GM12878 (cell line): Measurements from ENCODE around the gene MPP2. TPM values are rescaled to one million over a fixed set of nuclear protein-coding genes. Genes with fewer than 3 reads are reported as not detected.

Experiments used
- ATAC-seq: fragments of 200-7000 bp; cut with Tn5 transposase; 3 replicates; pipeline ENCODE4 v1.9.1; 2020; ENCODE audit warnings: mild to moderate bottlenecking, moderate library complexity
- BruUV-seq: library from RNA; stranded (reverse); fragments of 400-500 nt; replicated peaks from 2 replicates; lab custom pipeline; 2021; lab: Mats Ljungman, UMichigan
- CTCF ChIA-PET: fragments of 300-600 bp; sonication (Branson Sonifier 250); formaldehyde crosslinking; extraction: SDS; loops from one replicate; lab custom pipeline; 2021; ENCODE audit warnings: inconsistent platforms; lab: Yijun Ruan, JAX
- POLR2A ChIA-PET: fragments of 350-600 bp; formaldehyde crosslinking; extraction: SDS; loops from one replicate; lab custom pipeline; 2021; ENCODE audit warnings: inconsistent platforms; lab: Charles Lee
- RAD21 ChIA-PET: fragments of 300-600 bp; sonication (Branson Sonifier 250); formaldehyde crosslinking; loops from one replicate; lab custom pipeline; 2023; ENCODE audit warnings: antibody characterized with exemption; ENCODE audit not compliant: unreplicated experiment; lab: Charles Lee
- SMC1A ChIA-PET: fragments of 300-600 bp; sonication (Branson Sonifier 250); formaldehyde crosslinking; loops from one replicate; lab custom pipeline; 2023; ENCODE audit not compliant: unreplicated experiment, uncharacterized antibody; lab: Charles Lee
- DNase-seq: peaks from one replicate; pipeline ENCODE4 v3.0.0-alpha.2; 2011; ENCODE audit warnings: low read depth, low spot score
- FAIRE-seq: peaks from 3 replicates; lab custom pipeline; 2011; peaks lifted over from hg19 to GRCh38; lab: Jason Lieb, UNC
- H2AFZ ChIP-seq: 2 replicates; pipeline ENCODE4 v1.6.0; 2011; ENCODE audit warnings: low read depth, low read length, control low read depth; ENCODE audit not compliant: control insufficient read depth
- H3K27ac ChIP-seq: 2 replicates; pipeline ENCODE4 v1.5.1; 2011; ENCODE audit warnings: control low read depth; ENCODE audit not compliant: control insufficient read depth, insufficient read depth
- H3K27me3 ChIP-seq, 2 experiments: replicated peaks in 1 of 2; 2 replicates each; pipeline versions ENCODE4 v1.6.0 to v1.6.1; 2011; ENCODE audit warnings: low read length in 1 of 2; ENCODE audit not compliant: control insufficient read depth in 2 of 2, insufficient read depth in 2 of 2
- H3K36me3 ChIP-seq, 2 experiments: 2 replicates each; pipeline ENCODE4 v1.5.1; 2011; ENCODE audit warnings: low read length in 1 of 2; ENCODE audit not compliant: control insufficient read depth in 2 of 2, insufficient read depth in 2 of 2
- H3K4me1 ChIP-seq: 2 replicates; pipeline ENCODE4 v1.6.1; 2011; ENCODE audit warnings: mild to moderate bottlenecking, low read length, moderate library complexity, mixed read lengths; ENCODE audit not compliant: control insufficient read depth, insufficient read depth
- H3K4me2 ChIP-seq: 2 replicates; pipeline ENCODE4 v1.6.0; 2011; ENCODE audit warnings: control low read depth; ENCODE audit not compliant: control insufficient read depth, insufficient read depth
- H3K4me3 ChIP-seq: fragments of 200-600 bp; sonication (generic); 2 replicates; pipeline ENCODE4 v1.5.1; 2016
- H3K79me2 ChIP-seq: 2 replicates; pipeline ENCODE4 v1.6.0; 2011; ENCODE audit warnings: low read length; ENCODE audit not compliant: control insufficient read depth, insufficient read depth
- H3K9ac ChIP-seq: 2 replicates; pipeline ENCODE4 v1.8.0; 2011; ENCODE audit warnings: low read length, control low read depth, mixed read lengths; ENCODE audit not compliant: control insufficient read depth, insufficient read depth
- H3K9me3 ChIP-seq: replicated peaks from 3 replicates; pipeline ENCODE4 v1.5.1; 2011; ENCODE audit warnings: mild to moderate bottlenecking, low read length; ENCODE audit not compliant: control insufficient read depth, insufficient read depth
- H4K20me1 ChIP-seq: 2 replicates; pipeline ENCODE4 v1.6.0; 2011; ENCODE audit not compliant: control insufficient read depth, insufficient read depth
- ATF3 ChIP-seq: IDR thresholded peaks from 2 replicates; pipeline ENCODE4 v1.6.1; 2011; ENCODE audit warnings: low read depth, mild to moderate bottlenecking, low read length, moderate library complexity, borderline replicate concordance; ENCODE audit errors: extremely low read depth
- BCL3 ChIP-seq: IDR thresholded peaks from 2 replicates; pipeline ENCODE4 v1.6.1; 2011; ENCODE audit warnings: borderline replicate concordance, low read depth, mild to moderate bottlenecking, moderate library complexity, low read length; ENCODE audit not compliant: insufficient read depth, poor library complexity, severe bottlenecking
- ETV6 ChIP-seq, 2 experiments: fragments of 450-650 bp in 1 of 2; IDR thresholded peaks in 1 of 2; conservative IDR thresholded peaks in 1 of 2; 2 replicates each; pipeline ENCODE4 v1.6.1; 2014; ENCODE audit warnings: antibody characterized with exemption in 1 of 2, borderline replicate concordance in 1 of 2, low read depth in 1 of 2, mild to moderate bottlenecking in 1 of 2, moderate library complexity in 1 of 2
- LARP7 ChIP-seq: fragments of 450-650 bp; IDR thresholded peaks from 2 replicates; pipeline ENCODE4 v1.6.1; 2017; ENCODE audit warnings: mild to moderate bottlenecking
- MYC ChIP-seq: IDR thresholded peaks from 2 replicates; pipeline ENCODE4 v1.6.1; 2011; ENCODE audit warnings: mild to moderate bottlenecking, low read length, moderate library complexity, inconsistent platforms; ENCODE audit not compliant: insufficient read depth, insufficient replicate concordance, insufficient read length, severe bottlenecking
- POU2F2 ChIP-seq: IDR thresholded peaks from 3 replicates; pipeline ENCODE4 v1.6.1; 2011; ENCODE audit warnings: low read depth, mild to moderate bottlenecking, low read length, borderline replicate concordance
- RUNX3 ChIP-seq: IDR thresholded peaks from 2 replicates; pipeline ENCODE4 v1.6.1; 2012; ENCODE audit warnings: low read length, inconsistent platforms
- SKIL ChIP-seq: fragments of 450-650 bp; IDR thresholded peaks from 2 replicates; pipeline ENCODE4 v1.6.1; 2017; ENCODE audit warnings: mild to moderate bottlenecking, low read depth, inconsistent platforms; ENCODE audit not compliant: poor library complexity, severe bottlenecking
- YY1 ChIP-seq: IDR thresholded peaks from 2 replicates; pipeline ENCODE4 v1.6.1; 2011; ENCODE audit warnings: low read depth, mild to moderate bottlenecking, low read length
- ZBTB11 ChIP-seq: fragments of 450-650 bp; formaldehyde crosslinking; IDR thresholded peaks from 2 replicates; pipeline ENCODE4 v1.5.0; 2022; ENCODE audit warnings: mild to moderate bottlenecking, missing genetic modification characterization
- WGBS: methylation state at CpG from one replicate; pipeline ENCODE4 v1.1.6; 2016; ENCODE audit warnings: low lambda C conversion rate; ENCODE audit not compliant: insufficient replicate concordance, insufficient coverage; ENCODE audit errors: missing lambda C conversion rate; 5-methylcytosine and 5-hydroxymethylcytosine counted together
- in situ Hi-C: fragments of 300-500 bp; cut with MboI; formaldehyde crosslinking; loops from 9 replicates; pipeline ENCODE4 v1.14.3; 2018; ENCODE audit warnings: mixed read lengths
- intact Hi-C: fragments of 100-400 bp; cut with micrococcal nuclease; formaldehyde crosslinking; loops from one replicate; pipeline ENCODE4 v1.14.2; 2022; ENCODE audit not compliant: unreplicated experiment
- polyA plus RNA-seq, 11 experiments: library from polyadenylated mRNA; depleted of rRNA in 4 of 11; unstranded in 6 of 11; stranded (reverse) in 5 of 11; fragments of >200 nt; fragmentation: Nextera tagmentation in 4 of 11; fragmentation: Illumina TruSeq in 1 of 11; extraction: Ambion mirVana in 4 of 11; extraction: Trizol in 1 of 11; gene quantifications; 1 replicate in 1 of 11; 2 replicates in 10 of 11; pipeline versions ENCODE4 v1.2.1 to v1.2.3, GENCODE V29; 2011 to 2016; ENCODE audit warnings: inconsistent platforms in 2 of 11, missing spikeins in 2 of 11, low read depth in 1 of 11
- total RNA-seq, 4 experiments: library from RNA; depleted of rRNA in 3 of 4; stranded (reverse); fragments of >200 nt in 3 of 4; fragmentation: Illumina TruSeq in 1 of 4; extraction: Trizol in 1 of 4; gene quantifications; 2 replicates each; pipeline versions ENCODE4 v1.2.1 to v1.2.3, GENCODE V29; 2013 to 2021

MPP2 gene
- total and polyA plus RNA-seq, 10 of the 15 experiments (the other 5 are each of a cell fraction or from before 2014, with no cell fraction given): 0.02 to 0.23 (median 0.15) TPM; not detected in 2

- no peak for TF ChIP-seq ETV6 (conservative IDR thresholded peaks at IDR 0.05 in 1 of 2, IDR thresholded peaks at IDR 0.05 in 1 of 2; ENCODE audit: borderline replicate concordance in 1 of 2, low read depth in 1 of 2)
- TF ChIP-seq SKIL: no peak
- no peak for TF ChIP-seq BCL3
Observed at GRCh38 chr17:43879723-43880419, 27.5 kb downstream of the MPP2 start (continued).

GRCh38 chr17:43878260-43879175 is 28.8 kb downstream of the MPP2 start:
- Histone ChIP-seq H3K4me2 (no peak overlapping the region), H3K9me3 (no peaks in the 10 kb centered on the region), H3K27ac (no peak overlapping the region), H3K9ac (no peak overlapping the region), H2AFZ (no peak overlapping the region), H3K79me2 (no peaks in the 10 kb centered on the region), H3K27me3 (no peaks in the 10 kb centered on the region), H3K4me1 (no peaks in the 10 kb centered on the region), H3K4me3 (no peak overlapping the region), H4K20me1 (no peaks in the 10 kb centered on the region), H3K36me3 (no peaks in the 10 kb centered on the region)
- in situ Hi-C loops: no loop called here
- SMC1A ChIA-PET: interaction anchor here (0.5 to 1.4 kb wide), 2 partner anchors 11 to 264 kb away, joined by 3 to 4 read pairs; no protein-coding TSS in a partner anchor
- intact Hi-C loops: loop anchor here (10.0 kb wide), 1 partner anchor 116 kb away; no protein-coding TSS in a partner anchor
- ATAC-seq (peak; percentile 98), FAIRE-seq (peak; percentile 85), DNase-seq (no peak)
- CTCF ChIA-PET: interaction anchor here (0.6 to 2.6 kb wide), 31 partner anchors 10 to 1382 kb away, joined by 3 to 10 read pairs (median 3); partner anchors contain the start of gene CD300LG
- no TSS peak for BruUV-seq
- WGBS: 7% methylated on average over 13 of the region's 13 CpGs
- POLR2A ChIA-PET: no interaction called here
- RAD21 ChIA-PET: interaction anchor here (0.6 to 1.2 kb wide), 2 partner anchors 290 kb away, joined by 3 read pairs; no protein-coding TSS in a partner anchor
- TF ChIP-seq ATF3: no peak
- no peak for TF ChIP-seq POU2F2
- TF ChIP-seq ZBTB11 (CRISPR knock-in tag): no peak
- no peak for TF ChIP-seq RUNX3
- TF ChIP-seq YY1: 0 out of 2 replicates have a peak, but pooled peaks have one; percentile 20
- no peak for TF ChIP-seq LARP7
- TF ChIP-seq MYC: no peak
